GM19467 (cell line): Measurements from ENCODE around the gene DACH1.

Experiments used
- ATAC-seq: cut with Tn5 transposase; IDR thresholded peaks from one replicate; pipeline ENCODE4 v1.9.1; 2021; ENCODE audit warnings: mild to moderate bottlenecking, moderate library complexity; ENCODE audit not compliant: unreplicated experiment

Gene DACH1

DNA sequence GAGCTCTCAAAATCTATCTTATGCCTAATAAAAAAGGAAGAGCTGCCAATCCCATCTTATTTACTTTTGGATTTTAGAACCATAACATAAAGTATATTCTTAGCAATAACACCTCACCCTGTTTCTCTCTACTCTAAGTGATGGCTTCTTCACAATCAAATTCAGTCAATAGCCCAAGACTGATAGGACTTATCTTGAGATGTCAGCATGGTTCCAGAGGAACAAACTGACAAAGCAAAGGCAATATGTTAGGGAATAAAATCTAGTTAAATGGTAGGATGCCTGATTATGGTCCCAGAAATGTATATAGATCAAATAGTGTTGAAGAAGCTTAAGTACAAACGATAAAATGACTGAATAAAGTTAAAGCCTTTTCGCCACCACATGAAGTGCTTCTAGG lies 36.3 kb downstream of the DACH1 start:
- ATAC-seq = no peak

DNA sequence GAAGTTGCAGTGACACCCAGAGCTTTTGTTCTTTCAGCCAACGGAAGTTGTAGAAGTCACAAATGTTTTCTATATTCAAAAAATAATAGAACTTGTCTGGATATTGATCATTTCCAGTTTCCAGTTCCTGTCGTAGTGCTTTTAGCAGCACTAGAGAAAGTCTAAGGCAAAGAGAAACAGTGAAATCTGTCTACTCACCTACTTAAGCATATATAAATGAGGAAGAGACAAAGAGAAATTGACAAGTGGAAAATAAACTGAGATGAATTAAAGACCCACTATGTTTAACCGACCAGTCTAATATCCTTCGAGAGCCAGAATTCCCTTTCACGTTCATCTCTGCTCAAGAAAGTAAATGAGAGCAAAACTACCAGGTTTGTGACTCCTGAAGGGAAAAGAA lies 36.7 kb downstream of the DACH1 start:
- ATAC-seq = no peak

DNA sequence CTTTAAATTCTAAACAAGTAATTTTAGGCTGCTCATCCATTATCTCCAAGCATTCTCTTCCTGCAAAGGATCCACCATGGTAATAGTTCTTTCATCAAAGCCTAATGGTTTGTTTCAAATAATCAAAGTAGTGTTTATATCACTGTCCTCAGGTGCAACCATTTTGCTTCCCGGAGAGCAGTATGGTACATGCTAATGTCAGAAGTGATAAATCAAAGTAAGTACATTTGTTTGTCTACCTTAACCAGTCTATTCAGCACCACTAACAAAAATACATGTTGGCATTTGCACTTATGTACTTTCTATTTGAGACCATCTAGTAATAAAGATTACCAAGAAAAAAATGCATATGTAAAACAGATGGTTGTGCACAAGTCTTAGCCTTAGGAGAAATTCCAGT lies 37.5 kb downstream of the DACH1 start:
- ATAC-seq = no peak

DNA sequence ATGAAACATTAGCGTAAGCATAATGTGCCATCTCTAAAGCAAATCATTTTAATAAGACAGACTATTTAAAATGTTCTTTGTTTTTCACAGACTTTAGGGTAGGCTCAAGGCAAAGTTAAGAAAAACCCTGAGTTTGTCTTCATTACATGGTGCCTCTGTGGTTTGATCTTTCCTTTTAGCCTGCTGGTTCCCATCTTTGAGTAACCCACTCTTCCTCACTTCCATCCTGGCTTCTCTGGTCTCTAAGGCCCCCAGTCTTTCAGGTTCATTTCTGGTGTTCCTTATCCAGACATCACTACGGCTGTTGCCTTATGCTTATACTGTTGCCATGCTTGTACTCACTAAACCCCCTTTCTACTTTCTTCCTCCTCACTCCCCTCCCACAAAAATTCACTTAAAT lies 38.4 kb downstream of the DACH1 start:
- ATAC-seq = no peak

DNA sequence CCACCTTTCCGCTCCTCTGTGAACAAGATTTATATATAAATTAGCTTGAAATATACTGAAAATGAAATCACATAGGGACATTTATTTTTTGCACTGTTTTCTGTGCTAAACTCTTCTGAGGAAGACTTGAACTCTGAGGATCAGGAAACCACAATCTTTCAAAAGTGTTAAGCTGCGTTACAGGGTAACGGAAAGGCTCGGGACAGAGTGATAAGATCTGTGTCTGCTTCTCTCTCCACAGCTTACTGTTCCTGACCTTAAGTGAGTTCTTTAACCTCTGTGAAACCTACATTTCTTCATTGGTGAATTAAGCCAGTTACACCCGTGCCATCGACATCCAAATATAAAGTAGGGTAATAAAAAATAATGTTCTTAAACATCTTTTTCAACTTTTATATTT lies 38.9 kb downstream of the DACH1 start:
- no peak for ATAC-seq

DNA sequence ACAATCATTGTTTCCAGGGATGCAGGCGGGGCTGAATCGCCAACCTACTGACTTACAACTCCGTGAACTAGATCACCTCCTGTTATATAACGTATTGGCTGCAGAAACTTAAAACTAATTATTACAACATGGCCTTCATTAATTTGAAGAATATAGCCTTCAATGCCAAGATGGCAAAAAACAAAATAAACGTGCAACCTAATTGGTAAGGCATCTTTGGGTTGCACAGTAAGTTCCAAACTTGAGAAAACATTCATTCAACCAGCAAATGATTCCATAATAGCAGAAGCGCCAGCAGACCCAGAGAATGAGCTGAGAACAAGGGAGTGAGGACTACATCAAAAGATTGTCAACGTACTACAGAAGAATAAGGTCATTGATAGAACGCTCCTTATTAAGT lies 39.8 kb downstream of the DACH1 start:
- no peak for ATAC-seq

DNA sequence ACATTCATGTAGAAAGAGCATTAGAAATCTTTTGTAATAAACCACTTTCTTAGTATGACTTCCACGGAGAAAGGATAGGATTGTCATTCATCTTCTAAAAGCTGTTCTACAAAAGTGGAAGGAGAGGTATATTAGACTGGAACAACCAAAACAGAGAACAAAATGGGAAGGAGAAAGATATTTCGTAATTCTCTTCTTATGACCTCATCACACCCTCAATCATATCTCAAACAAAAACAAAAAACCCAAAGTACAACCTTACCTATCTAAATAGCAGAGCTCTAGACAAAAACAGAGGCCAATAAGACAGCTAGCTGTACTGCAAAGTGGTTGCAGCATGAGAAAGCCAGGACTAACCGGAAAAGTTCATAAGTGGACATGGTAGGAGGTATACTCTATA lies 46.3 kb downstream of the DACH1 start:
- ATAC-seq = no peak

DNA sequence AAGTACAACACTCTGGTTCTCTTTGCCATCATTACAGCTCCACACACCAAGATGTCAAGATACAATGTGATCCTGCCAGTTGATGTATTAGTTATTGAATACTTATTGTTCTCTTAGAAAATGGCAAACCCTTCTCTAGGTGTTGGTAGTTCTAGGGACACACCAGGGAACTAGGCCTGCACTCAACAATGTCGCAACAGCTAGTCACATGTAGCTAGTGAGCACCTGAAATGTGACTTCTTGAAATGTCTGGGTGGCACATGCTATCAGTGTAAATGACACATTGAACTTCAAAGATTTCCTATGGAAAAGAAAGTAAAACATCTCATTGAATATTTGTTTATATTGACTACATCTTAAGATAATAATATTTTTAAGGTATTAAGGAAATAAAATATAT lies 49.7 kb downstream of the DACH1 start:
- ATAC-seq = no peak

DNA sequence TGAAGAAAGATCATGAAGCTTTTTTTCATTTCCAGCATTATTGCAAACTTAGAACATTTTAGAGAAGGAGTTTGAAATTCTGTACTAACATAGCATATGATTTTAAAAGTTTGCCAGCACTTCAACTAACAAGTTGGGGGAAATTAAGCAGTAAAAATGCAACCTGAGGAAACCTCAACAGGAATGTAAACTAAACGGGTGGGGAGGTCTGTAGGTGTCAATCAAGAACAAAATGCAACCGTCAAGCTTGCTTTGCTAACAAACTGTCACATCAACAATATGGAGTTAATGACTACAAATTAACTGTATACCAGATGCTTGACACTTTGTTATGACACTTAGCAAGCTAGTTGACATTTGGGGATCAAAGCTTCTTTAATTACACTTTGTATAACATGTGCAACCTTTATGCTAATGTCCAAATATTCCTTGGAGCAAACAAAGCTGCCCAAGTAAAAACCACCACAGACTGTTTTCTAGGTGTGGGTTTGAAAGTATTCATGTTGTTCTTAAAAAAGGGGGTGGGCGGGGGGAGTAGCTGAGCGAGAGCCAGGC lies 52.1 kb downstream of the DACH1 start:
- ATAC-seq = no peak

DNA sequence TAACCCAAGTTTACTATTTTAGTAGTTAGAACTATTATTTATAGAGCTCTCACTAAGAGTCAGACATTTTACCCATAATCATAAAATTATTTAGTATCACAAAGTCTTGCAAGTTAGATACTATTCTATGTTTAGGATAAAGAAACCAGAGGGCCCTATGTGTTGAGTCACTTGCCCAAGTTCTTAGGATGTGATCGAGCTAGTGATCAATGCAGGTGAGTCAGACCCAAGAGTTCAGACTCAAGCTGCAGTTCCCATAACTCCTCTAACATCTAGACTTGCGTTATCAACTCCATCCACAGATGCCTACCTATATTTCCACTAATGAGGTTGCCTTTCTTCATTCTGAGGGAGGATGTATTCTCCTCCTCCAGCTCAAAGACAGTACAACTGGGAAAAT lies 53.8 kb downstream of the DACH1 start:
- no peak for ATAC-seq

DNA sequence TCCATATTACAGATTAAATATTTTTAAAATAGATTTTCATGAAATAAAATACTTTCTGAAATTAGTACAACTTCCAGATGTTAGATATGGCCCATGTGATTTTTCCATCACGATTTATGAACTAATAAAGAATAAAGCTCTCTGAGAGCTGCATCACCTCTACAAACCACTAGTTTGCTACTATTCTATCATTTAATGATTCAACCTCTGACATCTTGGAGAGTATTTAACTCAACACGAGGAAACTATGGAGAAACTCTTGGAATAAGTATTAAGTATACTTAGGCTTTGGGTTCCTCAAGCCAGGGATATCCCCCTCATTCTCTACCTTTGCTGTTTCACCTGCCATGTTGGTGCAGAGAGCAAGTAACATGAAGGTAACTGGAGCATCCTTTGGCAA lies 55.7 kb downstream of the DACH1 start:
- ATAC-seq = no peak

DNA sequence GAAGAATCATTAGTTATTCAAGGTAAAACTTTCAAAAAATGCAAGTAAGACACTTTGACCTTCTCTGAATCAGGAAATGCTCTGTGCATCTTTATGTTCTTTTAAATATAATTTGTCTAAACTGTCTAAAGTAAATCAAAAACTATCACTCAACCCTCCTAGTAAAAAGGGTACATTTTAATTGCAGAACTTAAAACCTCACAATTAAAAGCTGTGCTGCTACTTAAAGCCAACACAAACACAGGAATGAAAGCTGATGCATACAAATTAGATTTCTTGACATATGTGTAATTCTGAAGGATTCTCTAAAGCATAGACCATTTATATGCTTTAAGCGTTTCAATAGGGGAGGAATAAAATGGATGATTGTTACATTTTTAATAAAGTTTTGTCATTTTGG lies 58.3 kb downstream of the DACH1 start:
- no peak for ATAC-seq

DNA sequence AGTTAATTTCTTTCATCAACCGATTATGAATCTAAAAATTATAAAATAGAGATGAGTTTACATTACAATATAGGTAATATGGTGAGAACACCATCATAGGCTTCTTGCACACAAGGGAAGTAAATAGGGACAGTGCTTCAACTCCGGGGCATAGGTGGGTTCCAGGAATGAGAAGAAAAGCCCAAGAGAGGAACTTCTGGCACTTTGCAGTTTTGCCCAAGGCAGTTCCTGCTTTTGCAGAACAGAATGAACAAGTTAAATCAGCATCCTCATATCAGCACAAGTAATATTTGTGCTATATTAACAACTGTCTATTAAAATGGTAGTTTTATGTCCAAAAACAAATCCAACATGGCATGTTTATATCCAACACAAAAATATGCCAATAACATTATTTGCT lies 60.1 kb downstream of the DACH1 start:
- no peak for ATAC-seq

DNA sequence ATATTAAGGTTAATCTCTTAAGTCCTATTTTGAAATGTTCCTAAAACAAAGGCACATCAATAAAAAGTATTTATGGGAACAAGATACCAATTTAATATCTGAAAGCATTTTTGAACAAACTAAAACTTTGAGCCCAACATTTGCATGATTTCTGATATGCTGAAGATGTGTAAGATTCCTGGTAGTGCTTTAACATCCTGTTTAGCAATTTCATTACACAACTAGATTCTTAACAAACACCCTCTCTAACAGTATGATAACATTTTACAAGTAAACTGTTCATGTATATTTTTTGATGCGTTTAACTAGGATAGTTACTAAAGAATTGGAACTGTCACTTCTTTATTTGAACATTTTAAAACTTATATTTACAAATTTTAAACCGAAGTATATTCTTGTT lies 63.9 kb downstream of the DACH1 start:
- no peak for ATAC-seq

DNA sequence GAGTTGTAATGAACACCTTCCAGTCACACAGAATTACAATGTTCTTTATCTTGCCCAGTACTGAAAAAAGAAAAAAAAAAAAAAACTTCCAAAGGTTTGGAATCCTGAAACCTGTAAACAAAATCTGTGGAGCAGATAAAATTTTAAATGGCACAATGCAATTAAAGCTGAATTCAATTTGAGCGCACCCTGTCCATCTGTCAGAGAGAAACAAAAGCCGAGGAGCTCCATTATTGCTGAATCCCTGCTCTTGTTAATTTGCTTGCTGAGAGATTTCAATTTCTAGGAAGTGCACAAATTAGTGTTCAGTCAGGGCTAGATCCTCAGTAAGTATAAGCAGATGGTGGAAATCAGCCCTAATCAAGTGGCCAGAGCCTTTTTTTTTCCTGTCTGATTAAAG lies 65.2 kb downstream of the DACH1 start:
- ATAC-seq = no peak

DNA sequence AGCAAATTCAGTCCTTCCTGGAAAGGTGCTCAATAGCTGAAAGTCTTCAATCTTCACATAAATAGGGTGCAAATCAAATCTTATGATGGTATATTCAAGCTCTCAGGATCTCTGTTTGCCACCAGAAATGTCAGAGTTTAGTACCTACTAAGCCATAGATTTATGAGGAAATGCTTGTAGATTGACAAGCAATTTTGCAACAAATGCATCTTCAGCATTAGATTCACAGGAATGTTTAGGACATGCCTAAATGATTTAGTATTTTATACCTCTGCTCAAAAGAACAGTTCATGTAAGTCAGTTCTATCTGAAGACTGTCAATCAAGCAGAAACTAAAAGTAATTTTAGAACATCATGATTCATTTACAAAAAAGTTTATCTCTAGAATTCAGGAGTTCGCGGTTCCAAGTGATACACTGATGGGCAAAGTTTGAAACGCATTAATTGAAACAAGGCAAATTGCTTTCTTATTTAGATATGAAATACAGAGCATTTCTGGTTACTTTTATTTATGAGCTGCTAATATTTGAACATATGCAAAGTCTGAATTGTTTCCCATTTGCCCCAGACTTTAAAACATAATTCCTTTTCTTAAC lies 65.7 kb downstream of the DACH1 start:
- ATAC-seq = no peak

DNA sequence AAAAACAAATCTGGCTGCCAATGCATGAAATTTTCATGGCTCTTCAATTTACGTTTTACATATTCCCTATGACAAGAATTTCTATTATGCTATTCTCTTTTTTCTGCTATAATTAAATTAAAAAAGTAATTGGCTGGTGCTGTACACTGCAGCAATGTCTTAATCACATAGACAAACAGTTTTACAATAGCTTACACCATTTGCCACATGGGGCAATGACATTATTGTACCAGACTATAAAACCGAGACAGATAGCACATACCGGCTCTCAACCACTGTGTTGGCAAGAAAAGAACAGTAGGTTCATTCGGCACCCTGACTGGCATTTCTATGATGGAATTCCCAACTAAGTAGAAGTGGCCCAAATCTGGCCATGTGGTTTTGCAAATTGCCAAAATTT lies 67.7 kb downstream of the DACH1 start:
- no peak for ATAC-seq

DNA sequence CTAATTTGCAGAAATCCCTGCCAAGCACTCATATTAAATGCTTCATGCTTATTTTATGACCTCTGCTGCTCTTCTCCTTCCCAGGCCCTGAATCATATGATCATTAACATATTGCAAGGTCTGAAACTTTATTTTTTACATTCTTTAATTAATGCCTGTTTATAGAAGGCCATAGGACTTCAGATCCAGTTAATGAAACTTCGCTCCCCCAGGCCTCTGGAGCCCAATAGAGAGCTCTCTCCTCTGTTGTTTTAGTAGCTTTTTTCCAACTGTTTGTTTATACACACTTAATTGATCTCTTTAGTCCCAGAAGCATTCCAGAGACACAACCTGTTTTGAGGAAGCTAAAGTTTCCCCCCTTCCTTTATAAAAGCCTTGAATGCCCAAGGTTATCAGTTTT lies 68.3 kb downstream of the DACH1 start:
- no peak for ATAC-seq

DNA sequence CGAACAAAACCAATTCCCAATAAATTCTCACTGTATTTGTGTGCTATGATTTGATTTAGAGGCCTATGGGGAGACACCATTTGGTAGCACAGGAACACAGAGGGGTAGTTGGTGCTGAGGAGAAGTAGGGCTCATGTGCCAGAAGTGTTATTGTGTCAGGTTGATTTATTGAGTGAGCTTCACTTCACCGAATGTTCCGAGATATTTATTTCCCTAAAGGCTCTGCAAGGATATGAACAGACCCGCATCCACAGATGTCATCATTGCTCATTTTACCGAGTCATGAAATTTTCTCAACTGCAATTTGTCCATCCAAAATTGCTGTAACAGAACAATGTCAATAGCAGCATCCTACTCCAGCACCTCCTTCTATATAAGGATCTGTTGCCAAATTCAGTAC lies 69.5 kb downstream of the DACH1 start:
- no peak for ATAC-seq

DNA sequence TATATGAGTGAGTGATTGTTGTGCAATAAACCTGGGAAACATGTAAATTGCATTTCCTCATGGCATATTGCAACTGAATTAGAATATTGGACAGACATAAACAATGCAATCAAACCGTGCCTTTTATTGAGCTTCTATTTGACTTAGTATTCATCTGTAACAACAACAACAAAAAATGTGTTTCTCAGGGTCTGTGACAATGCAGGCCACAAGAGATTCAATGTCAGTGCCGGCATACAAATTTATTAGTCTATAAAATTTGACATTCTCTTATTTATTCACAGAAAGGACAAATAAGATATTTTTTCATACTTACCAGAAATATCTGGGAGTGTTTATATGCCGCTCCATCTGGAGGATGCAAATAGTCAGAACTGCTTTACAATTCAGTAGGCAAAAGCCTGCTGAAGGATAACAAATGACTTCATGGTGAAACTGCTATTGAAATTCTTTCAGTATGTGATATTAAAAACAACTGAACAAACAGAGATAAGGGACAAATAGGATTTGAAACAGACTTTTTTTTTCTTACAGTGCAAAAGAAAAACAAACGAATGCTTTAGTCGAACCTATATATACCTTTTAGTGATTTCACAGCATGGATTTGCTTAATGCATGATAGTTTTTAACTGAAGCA lies 77.2 kb downstream of the DACH1 start:
- ATAC-seq = no peak

DNA sequence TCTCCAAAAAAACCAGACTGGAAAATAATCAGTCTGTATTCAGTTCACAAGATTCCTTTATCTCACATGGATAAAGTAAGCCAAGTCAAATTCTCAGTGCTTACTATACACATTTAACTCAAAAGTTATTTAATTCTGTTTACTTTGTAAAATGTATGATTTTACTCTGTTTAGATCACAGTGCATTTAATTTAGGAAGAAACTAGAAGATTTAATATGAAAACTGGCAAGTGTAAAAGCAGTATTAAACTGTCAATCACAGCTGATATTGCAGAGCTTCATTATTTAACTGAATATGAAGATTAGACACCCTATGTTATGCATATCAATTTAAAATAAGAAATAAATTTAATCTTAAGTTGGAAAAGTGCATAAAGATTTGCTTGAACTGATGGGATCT lies 78.0 kb downstream of the DACH1 start:
- ATAC-seq = no peak

DNA sequence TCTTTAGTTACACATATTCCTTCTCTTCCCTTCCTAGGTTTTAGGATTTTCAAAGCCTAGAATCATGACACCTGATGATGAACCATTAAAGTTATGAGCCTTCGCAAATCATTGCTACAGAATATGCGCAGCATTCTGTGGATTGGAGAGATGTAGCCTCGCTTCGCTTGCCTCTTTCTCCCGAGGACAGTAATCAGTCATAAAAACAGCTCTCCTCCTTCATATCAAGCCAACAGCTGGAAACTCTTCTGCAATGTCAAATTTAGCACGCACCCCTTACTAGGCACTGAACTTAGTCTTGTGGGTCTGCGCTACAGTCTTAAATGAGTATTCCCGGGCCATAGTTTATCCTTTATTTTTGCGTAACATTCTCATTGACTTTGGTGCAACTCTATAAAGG lies 79.6 kb downstream of the DACH1 start:
- no peak for ATAC-seq

DNA sequence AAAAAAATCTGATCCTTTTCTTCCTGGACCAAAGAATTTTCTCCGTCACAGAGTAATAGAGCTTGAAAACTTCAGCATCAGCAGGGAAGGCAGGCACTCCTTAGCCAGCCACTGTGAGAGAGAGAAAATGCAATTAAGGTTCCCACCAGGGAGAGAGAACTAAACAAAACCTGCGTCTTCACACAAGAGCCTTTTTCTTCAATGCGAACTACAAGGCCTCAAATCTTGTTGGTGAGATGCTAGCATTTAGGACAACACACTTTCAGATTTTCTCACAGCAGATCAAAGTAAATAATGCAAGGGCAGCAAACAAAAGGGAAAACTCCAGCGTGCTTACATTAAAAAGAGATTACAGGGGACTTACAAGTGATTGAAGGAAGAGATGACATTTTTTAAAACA lies 80.1 kb downstream of the DACH1 start:
- no peak for ATAC-seq
